ENCODE results near the gene CACNG5. TPM values are rescaled to one million over a fixed set of nuclear protein-coding genes. Genes with fewer than 3 reads are reported as not detected.

The CACNG5 gene, protein sequence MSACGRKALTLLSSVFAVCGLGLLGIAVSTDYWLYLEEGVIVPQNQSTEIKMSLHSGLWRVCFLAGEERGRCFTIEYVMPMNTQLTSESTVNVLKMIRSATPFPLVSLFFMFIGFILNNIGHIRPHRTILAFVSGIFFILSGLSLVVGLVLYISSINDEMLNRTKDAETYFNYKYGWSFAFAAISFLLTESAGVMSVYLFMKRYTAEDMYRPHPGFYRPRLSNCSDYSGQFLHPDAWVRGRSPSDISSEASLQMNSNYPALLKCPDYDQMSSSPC
- total RNA-seq: not detected in 2 replicates

DNA sequence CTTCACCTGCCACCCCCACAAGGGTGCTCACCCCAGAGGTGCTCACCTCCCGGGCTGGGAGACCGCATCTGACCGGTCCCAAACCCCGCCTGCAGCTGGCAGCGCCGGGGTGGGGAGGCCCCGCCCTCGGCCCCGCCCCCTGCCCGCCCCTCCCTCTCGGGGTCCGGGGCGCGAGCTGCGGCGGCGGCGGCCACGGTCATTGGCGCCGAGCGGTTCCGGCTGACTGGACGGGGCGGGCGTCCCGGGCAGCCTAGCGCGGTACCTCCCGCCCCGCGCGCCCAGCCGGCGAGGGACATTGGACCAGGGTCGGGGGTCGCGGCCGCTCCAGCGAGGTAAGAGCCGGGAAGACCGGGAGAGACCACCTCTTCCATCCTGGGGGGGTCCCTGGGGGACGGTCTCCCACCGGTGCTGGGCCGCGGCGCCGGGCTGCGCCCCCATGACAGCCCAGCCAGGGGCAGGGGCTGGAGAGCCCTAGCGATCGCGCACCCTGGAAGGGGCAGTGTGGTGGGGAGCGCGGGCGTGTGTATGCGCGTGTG, at the start of gene CACNG5:
Gene CACNG5, plus strand, starts transcription at position 199 of the 536 bp plus-strand sequence. CDS start 42,216 bp downstream, outside the sequence.

Other genes starting within 250 kb of the CACNG5 start
- not detected in 2 replicates for gene CACNG4, start 129.6 kb downstream of the CACNG5 start, total RNA-seq
- not detected in 2 replicates for gene CACNG1, start 209.4 kb downstream of the CACNG5 start, total RNA-seq

All from mammary microvascular endothelial cell (primary cell).